Tibial nerve (tissue), 4 donors: ENCODE data around the gene ZNF580. TPM values are rescaled to one million over a fixed set of nuclear protein-coding genes. Genes with fewer than 3 reads are reported as not detected.
A peak's percentile ranks its signal among the peaks of the same experiment; 100 is the strongest.

ENCODE experiments used
- DNase-seq, 2 donors: peaks; one replicate each; pipeline ENCODE4 v3.0.0-alpha.2; 2019; ENCODE audit warnings: low spot score in 2 of 2
- H3K27ac ChIP-seq, 4 donors: fragments of 200-600 bp; sonication (generic) in 3 of 4; one replicate each; pipeline ENCODE4 v1.5.1; 2017 to 2019; ENCODE audit warnings: mild to moderate bottlenecking in 1 of 4
- H3K27me3 ChIP-seq, 2 donors: fragments of 200-600 bp; sonication (generic) in 1 of 2; one replicate each; pipeline versions ENCODE4 v1.5.1 to v1.6.0; 2017 to 2019
- H3K36me3 ChIP-seq, 3 donors: fragments of 200-600 bp; sonication (generic); one replicate each; pipeline ENCODE4 v1.5.1; 2018 to 2019
- H3K4me1 ChIP-seq, 4 donors: fragments of 200-600 bp; sonication (generic) in 3 of 4; one replicate each; pipeline ENCODE4 v1.5.1; 2017 to 2019
- H3K4me3 ChIP-seq, 4 donors: fragments of 200-600 bp; sonication (generic) in 3 of 4; one replicate each; pipeline ENCODE4 v1.5.1; 2017 to 2019; ENCODE audit warnings: mild to moderate bottlenecking in 1 of 4, moderate library complexity in 1 of 4
- H3K9me3 ChIP-seq, 4 donors: fragments of 200-600 bp; sonication (generic) in 3 of 4; one replicate each; pipeline ENCODE4 v1.5.1; 2017 to 2019
- CTCF ChIP-seq, 5 experiments: fragments of 200-600 bp in 3 of 5; fragments of 450-650 bp in 2 of 5; sonication (generic) in 3 of 5; IDR thresholded peaks; one replicate each; pipeline ENCODE4 v1.5.1; 2016 to 2019; ENCODE audit warnings: antibody characterized with exemption in 5 of 5, mild to moderate bottlenecking in 3 of 5, moderate library complexity in 2 of 5
- EP300 ChIP-seq, 2 donors: sonication (generic); formaldehyde crosslinking; IDR thresholded peaks; one replicate each; pipeline ENCODE4 v1.6.1; 2017; ENCODE audit warnings: antibody characterized with exemption in 2 of 2, mild to moderate bottlenecking in 1 of 2
- POLR2A ChIP-seq, 2 donors: fragments of 450-650 bp; IDR thresholded peaks; one replicate each; pipeline ENCODE4 v1.6.1; 2017; ENCODE audit warnings: antibody characterized with exemption in 2 of 2, mild to moderate bottlenecking in 2 of 2, moderate library complexity in 2 of 2
- WGBS, 2 donors: methylation state at CpG; one replicate each; pipeline ENCODE4 v1.1.5; 2018; 5-methylcytosine and 5-hydroxymethylcytosine counted together
- total RNA-seq, 4 donors: library from RNA; depleted of rRNA; stranded (reverse); fragments of >200 nt; gene quantifications; one replicate each; pipeline ENCODE4 v1.1.0, GENCODE V29; 2016

ZNF580 gene
- total RNA-seq, 4 donors from 2014 or later = 24.1 to 67.5 (median 35.0) TPM

DNA sequence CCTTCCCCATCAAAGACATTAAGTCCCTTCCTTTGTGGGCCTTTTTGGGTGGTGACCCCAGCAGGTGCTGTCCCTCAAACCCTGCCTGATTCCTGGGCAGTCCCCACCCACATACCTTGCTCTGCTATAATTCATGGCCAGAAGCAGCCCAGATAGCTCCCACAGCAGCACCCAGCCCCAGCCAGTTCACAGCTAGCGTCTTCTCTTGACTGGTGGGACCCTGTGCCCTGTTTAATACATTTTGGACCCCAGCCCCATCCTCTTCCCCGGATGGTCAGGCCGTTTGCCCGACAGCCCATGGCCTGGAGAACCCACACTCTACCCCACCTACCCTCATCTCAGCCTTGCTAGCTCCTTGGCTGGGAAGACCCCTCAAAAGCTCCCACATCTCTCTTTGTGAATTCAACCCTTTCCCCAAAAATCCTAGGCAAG, 9.3 kb downstream of the ZNF580 start:
- no peak for DNase-seq
- WGBS, 2 donors = 88 to 94% methylated on average over 4 of the region's 4 CpGs
- TF ChIP-seq EP300 (IDR thresholded peaks at IDR 0.05) (no peak), CTCF (IDR thresholded peaks at IDR 0.05) (no peak), POLR2A (IDR thresholded peaks at IDR 0.05) (no peak)
- H3K9me3 ChIP-seq = no peaks in the 10 kb centered on the region
- H3K4me1 ChIP-seq = peaks cover 0 to 51% (median 16%) of the 10 kb centered on the region in 4 donors
- no peak overlapping the region for H3K27ac ChIP-seq
- H3K36me3 ChIP-seq = peaks cover 0 to 34% (median 0%) of the 10 kb centered on the region in 3 donors
- no peaks in the 10 kb centered on the region for H3K27me3 ChIP-seq
- H3K4me3 ChIP-seq = no peak overlapping the region

- H3K4me1 ChIP-seq = peaks cover 0 to 47% (median 17%) of the 10 kb centered on the region in 4 donors
- DNase-seq = no peak
- no peak overlapping the region for H3K4me3 ChIP-seq
- no peak overlapping the region for H3K27ac ChIP-seq
- no peak for TF ChIP-seq CTCF (IDR thresholded peaks at IDR 0.05)
- TF ChIP-seq EP300 (IDR thresholded peaks at IDR 0.05) = no peak
- no peak for TF ChIP-seq POLR2A (IDR thresholded peaks at IDR 0.05)
- peaks cover 0 to 29% (median 0%) of the 10 kb centered on the region in 3 donors for H3K36me3 ChIP-seq
- no peaks in the 10 kb centered on the region for H3K9me3 ChIP-seq
- WGBS, 2 donors = 89 to 91% methylated on average over 11 to 17 of the region's 17 CpGs
- no peaks in the 10 kb centered on the region for H3K27me3 ChIP-seq
These were observed 9.9 kb downstream of the ZNF580 start for GRCh38 chr19:55650602-55651230.

DNA sequence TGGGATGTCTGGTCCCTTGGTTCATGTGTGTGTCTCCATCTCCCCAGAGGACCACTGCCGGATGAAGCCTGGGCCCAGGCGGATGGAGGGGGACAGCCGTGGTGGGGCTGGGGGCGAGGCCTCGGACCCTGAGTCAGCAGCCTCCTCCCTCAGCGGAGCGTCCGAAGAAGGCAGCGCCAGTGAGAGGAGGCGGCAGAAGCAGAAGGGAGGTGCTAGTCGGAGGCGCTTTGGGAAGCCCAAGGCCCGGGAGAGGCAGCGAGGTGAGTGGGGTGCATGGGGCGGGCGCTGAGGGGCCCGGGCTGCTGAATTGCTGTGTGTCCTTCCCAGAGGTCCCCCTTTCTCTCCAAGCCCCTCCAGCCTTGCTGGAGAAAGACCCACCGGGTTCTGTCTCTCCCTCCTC, 10.4 kb downstream of the ZNF580 start:
- 84 to 87% methylated on average over 18 of the region's 18 CpGs for WGBS, 2 donors
- DNase-seq = no peak
- Histone ChIP-seq H3K36me3 (peaks cover 0 to 25% (median 0%) of the 10 kb centered on the region in 3 donors), H3K9me3 (no peaks in the 10 kb centered on the region), H3K4me1 (peaks cover 0 to 52% (median 22%) of the 10 kb centered on the region in 4 donors), H3K27ac (no peak overlapping the region), H3K27me3 (no peaks in the 10 kb centered on the region), H3K4me3 (no peak overlapping the region)
- TF ChIP-seq POLR2A (IDR thresholded peaks at IDR 0.05) = no peak
- no peak for TF ChIP-seq CTCF (IDR thresholded peaks at IDR 0.05)
- TF ChIP-seq EP300 (IDR thresholded peaks at IDR 0.05) = no peak

- no peaks in the 10 kb centered on the region for H3K9me3 ChIP-seq
- H3K4me1 ChIP-seq = peaks cover 0 to 54% (median 27%) of the 10 kb centered on the region in 4 donors
- no peak for TF ChIP-seq CTCF (IDR thresholded peaks at IDR 0.05)
- no peak for TF ChIP-seq POLR2A (IDR thresholded peaks at IDR 0.05)
- TF ChIP-seq EP300 (IDR thresholded peaks at IDR 0.05) = no peak
- H3K27me3 ChIP-seq = no peaks in the 10 kb centered on the region
- peak overlapping the region; percentile 94 to 99 (median 99) for H3K27ac ChIP-seq
- peaks cover 0 to 25% (median 0%) of the 10 kb centered on the region in 3 donors for H3K36me3 ChIP-seq
- WGBS, 2 donors = 71 to 73% methylated on average over 54 to 71 of the region's 71 CpGs
- no peak for DNase-seq
- H3K4me3 ChIP-seq = no peak overlapping the region
These were observed 11.7 kb downstream of the ZNF580 start for GRCh38 chr19:55652311-55653128.
